Measurements from ENCODE around the gene WDR88. TPM values are rescaled to one million over a fixed set of nuclear protein-coding genes. Genes with fewer than 3 reads are reported as not detected.

Gene WDR88
- total and polyA plus RNA-seq, 8 donors = not detected

DNA sequence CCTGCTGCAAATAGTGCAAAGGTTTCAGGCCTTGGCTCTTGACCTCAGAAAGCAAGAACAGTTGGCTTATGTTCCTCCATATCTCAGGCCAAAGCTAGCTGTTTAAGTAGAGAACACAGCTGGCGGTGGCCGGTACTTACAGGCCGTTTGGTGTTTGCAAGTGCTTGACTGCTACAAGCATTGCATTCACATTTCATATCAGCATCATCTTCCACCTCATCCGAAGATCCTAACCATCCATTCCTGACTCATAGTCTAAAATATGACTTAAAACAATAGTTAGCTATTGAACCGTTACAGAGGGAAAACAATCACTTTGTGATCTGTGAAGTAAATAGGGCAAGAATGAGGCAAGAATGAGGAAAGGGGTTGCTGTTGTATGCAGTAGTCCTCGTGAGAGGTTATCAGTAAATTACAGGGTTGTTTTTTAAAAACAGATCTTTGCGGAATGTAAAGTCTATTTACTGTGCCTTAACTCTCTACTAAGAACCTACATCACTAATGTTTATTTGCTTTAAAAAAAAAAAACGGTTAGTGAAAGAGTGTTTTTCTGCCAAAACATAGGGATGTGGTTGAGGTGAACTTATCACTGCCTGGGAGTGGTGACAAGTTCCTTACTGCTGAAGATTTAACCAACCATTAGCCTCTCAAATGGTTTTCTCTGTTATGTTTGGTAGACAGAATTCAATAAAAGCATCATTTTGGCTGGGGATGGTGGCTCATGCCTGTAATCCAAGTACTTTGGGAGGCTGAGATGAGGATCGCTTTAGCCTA, 21.6 kb upstream of the WDR88 start:
- Histone ChIP-seq H3K27me3 (no peaks in the 10 kb centered on the region), H3K4me3 (no peak overlapping the region), H3K4me1 (no peaks in the 10 kb centered on the region), H3K36me3 (peaks cover 69 to 100% (median 100%) of the 10 kb centered on the region in 4 donors), H3K9me3 (no peaks in the 10 kb centered on the region), H3K27ac (no peak overlapping the region)
- TF ChIP-seq, protein P1, sequence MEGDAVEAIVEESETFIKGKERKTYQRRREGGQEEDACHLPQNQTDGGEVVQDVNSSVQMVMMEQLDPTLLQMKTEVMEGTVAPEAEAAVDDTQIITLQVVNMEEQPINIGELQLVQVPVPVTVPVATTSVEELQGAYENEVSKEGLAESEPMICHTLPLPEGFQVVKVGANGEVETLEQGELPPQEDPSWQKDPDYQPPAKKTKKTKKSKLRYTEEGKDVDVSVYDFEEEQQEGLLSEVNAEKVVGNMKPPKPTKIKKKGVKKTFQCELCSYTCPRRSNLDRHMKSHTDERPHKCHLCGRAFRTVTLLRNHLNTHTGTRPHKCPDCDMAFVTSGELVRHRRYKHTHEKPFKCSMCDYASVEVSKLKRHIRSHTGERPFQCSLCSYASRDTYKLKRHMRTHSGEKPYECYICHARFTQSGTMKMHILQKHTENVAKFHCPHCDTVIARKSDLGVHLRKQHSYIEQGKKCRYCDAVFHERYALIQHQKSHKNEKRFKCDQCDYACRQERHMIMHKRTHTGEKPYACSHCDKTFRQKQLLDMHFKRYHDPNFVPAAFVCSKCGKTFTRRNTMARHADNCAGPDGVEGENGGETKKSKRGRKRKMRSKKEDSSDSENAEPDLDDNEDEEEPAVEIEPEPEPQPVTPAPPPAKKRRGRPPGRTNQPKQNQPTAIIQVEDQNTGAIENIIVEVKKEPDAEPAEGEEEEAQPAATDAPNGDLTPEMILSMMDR (IDR thresholded peaks at IDR 0.05) = no peak
- TF ChIP-seq POLR2AphosphoS5 (IDR thresholded peaks at IDR 0.05) (no peak), POLR2A (IDR thresholded peaks at IDR 0.05) (no peak), EP300 (IDR thresholded peaks at IDR 0.05) (no peak)
- WGBS, 5 donors = 50 to 74% (median 62%) methylated on average over 9 of the region's 9 CpGs
- intact Hi-C loops (cut with DNase I; ENCODE audit: low total_unique reads) = no loop called here
- no peak for DNase-seq

DNA sequence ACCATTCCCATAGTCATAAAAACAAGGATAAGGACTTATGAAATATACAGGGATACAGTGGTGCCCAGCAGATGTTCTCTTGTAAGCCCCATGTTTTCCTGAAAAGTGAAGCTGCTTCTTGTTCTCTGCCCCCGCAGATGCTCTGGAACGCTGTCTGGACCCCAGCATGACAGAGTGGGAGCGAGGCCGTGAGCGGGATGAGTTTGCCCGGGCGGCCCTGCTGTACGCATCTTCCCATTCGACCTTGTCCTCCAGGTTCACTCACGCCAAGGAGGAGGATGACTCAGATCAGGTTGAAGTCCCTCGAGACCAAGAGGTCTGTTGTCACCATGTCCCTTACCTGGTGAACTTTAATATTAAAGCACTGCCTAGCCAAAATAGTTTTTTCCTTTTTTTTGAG, 20.3 kb upstream of the WDR88 start:
- no peak for DNase-seq
- TF ChIP-seq EP300 (IDR thresholded peaks at IDR 0.05) (no peak), POLR2AphosphoS5 (IDR thresholded peaks at IDR 0.05) (no peak), POLR2A (IDR thresholded peaks at IDR 0.05) (no peak)
- TF ChIP-seq, protein P1 (IDR thresholded peaks at IDR 0.05) = no peak
- Histone ChIP-seq H3K27me3 (no peaks in the 10 kb centered on the region), H3K9me3 (no peaks in the 10 kb centered on the region), H3K27ac (no peak overlapping the region), H3K4me3 (no peak overlapping the region), H3K4me1 (no peaks in the 10 kb centered on the region), H3K36me3 (peaks cover 64 to 100% (median 100%) of the 10 kb centered on the region in 4 donors)
- intact Hi-C loops (cut with DNase I; ENCODE audit: low total_unique reads) = no loop called here
- WGBS, 5 donors = 94 to 98% (median 96%) methylated on average over 11 of the region's 11 CpGs

DNA sequence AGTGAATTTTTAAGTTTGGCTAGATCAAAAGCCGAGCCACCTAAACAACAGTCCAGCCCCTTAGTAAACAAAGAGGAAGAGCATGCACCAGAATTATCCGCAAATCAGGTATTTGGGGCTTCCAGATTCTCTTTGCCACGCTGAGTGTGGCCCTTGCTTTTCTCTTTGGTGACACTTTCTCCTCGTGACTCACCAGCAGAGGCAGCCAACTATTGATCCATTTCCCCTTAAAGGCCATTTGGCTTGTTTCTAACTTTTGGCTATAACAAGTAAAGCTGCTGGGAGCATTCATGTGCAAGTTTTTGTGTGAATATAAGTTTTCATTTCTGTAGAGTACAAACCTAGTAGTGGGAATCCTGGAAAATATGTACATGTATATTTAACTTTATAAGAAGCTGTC, 17.6 kb upstream of the WDR88 start:
- Histone ChIP-seq H3K27ac (no peak overlapping the region), H3K36me3 (peaks cover 53 to 100% (median 100%) of the 10 kb centered on the region in 4 donors), H3K4me3 (no peak overlapping the region), H3K9me3 (no peaks in the 10 kb centered on the region), H3K27me3 (no peaks in the 10 kb centered on the region), H3K4me1 (no peaks in the 10 kb centered on the region)
- intact Hi-C loops (cut with DNase I; ENCODE audit: low total_unique reads) = no loop called here
- no peak for DNase-seq
- 73 to 80% (median 76%) methylated on average over 4 of the region's 4 CpGs for WGBS, 5 donors
- no peak for TF ChIP-seq POLR2AphosphoS5 (IDR thresholded peaks at IDR 0.05)
- TF ChIP-seq, protein P1 (IDR thresholded peaks at IDR 0.05) = no peak
- TF ChIP-seq EP300 (IDR thresholded peaks at IDR 0.05) = no peak
- no peak for TF ChIP-seq POLR2A (IDR thresholded peaks at IDR 0.05)

DNA sequence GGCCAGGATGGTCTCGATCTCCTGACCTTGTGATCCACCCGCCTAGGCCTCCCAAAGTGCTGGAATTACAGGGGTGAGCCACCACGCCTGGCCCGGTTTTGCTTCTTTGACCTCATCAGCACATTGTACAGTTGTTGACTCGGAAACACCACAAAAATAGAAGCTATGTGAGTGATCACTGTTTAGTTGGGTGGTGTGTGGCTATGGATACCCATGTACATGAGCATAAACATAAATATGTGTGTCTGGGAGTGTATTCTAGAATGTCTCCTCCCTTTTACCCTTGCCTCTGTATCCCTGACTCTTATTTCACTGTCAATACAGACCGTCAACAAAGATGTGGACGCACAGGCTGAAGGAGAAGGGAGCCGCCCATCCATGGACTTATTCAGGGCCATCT, 14.4 kb upstream of the WDR88 start:
- Histone ChIP-seq H3K27ac (no peak overlapping the region), H3K36me3 (peaks cover 39 to 93% (median 91%) of the 10 kb centered on the region in 4 donors), H3K4me1 (no peaks in the 10 kb centered on the region), H3K9me3 (no peaks in the 10 kb centered on the region), H3K4me3 (no peak overlapping the region), H3K27me3 (no peaks in the 10 kb centered on the region)
- no peak for DNase-seq
- intact Hi-C loops (cut with DNase I; ENCODE audit: low total_unique reads) = loop anchor here (5.0 kb wide), 1 partner anchor 140 kb away; no protein-coding TSS in a partner anchor
- WGBS, 5 donors = 85 to 93% (median 89%) methylated on average over 8 of the region's 8 CpGs
- no peak for TF ChIP-seq EP300 (IDR thresholded peaks at IDR 0.05)
- TF ChIP-seq POLR2AphosphoS5 (IDR thresholded peaks at IDR 0.05) = no peak
- TF ChIP-seq, protein P1 (IDR thresholded peaks at IDR 0.05) = no peak
- no peak for TF ChIP-seq POLR2A (IDR thresholded peaks at IDR 0.05)
